ENCODE data around the gene DHRS7B. TPM values are rescaled to one million over a fixed set of nuclear protein-coding genes. Genes with fewer than 3 reads are reported as not detected.

DHRS7B gene
- total RNA-seq, 1 experiment from 2014 or later: 29.5 TPM

- no peaks in the 10 kb centered on the region for H3K27me3 ChIP-seq (ENCODE audit: low read length)
- BruUV-seq (replicated peaks): no TSS peak
- no peak overlapping the region for H3K4me3 ChIP-seq (ENCODE audit: low read length)
- no peaks in the 10 kb centered on the region for H4K20me1 ChIP-seq (ENCODE audit: low read length)
- no peak for ATAC-seq
- H3K9ac ChIP-seq (ENCODE audit: low read length): no peak overlapping the region
- peaks cover 15% of the 10 kb centered on the region for H3K4me1 ChIP-seq (ENCODE audit: insufficient read depth, low read length)
- no peaks in the 10 kb centered on the region for H3K36me3 ChIP-seq (ENCODE audit: low read depth, low read length)
- ChIA-PET CTCF (no interaction called here), POLR2A (ENCODE audit: unreplicated experiment) (no interaction called here)
- intact Hi-C loops (cut with micrococcal nuclease): no loop called here
- no peaks in the 10 kb centered on the region for H3K9me3 ChIP-seq (ENCODE audit: low read length)
- H2AFZ ChIP-seq (ENCODE audit: low read length): no peak overlapping the region
- no peak overlapping the region for H3K27ac ChIP-seq (ENCODE audit: low read length)
- TF ChIP-seq EZH2 (IDR thresholded peaks at IDR 0.05; ENCODE audit: low read length, unreplicated experiment) (no peak), CTCF (conservative IDR thresholded peaks at IDR 0.05; ENCODE audit: low read depth, low read length) (peak; percentile 13; the same call in 1 of the 2 replicates), EZH2phosphoT487 (IDR thresholded peaks at IDR 0.05; ENCODE audit: borderline replicate concordance, low read length) (no peak)
- no peaks in the 10 kb centered on the region for H3F3A ChIP-seq (ENCODE audit: low read length, unreplicated experiment)
- no peak for DNase-seq
- H3K79me2 ChIP-seq (ENCODE audit: low read length): no peaks in the 10 kb centered on the region
- H3K9me2 ChIP-seq (replicated peaks; ENCODE audit: low read length): no peaks in the 10 kb centered on the region
- no peak overlapping the region for H3K4me2 ChIP-seq (ENCODE audit: low read length)
Measured at GRCh38 chr17:21090902-21091618, 35.7 kb upstream of the DHRS7B start.

- Histone ChIP-seq H3K27me3 (ENCODE audit: low read length) (no peaks in the 10 kb centered on the region), H3F3A (ENCODE audit: low read length, unreplicated experiment) (no peaks in the 10 kb centered on the region), H3K9me2 (replicated peaks; ENCODE audit: low read length) (no peaks in the 10 kb centered on the region), H4K20me1 (ENCODE audit: low read length) (no peaks in the 10 kb centered on the region), H3K79me2 (ENCODE audit: low read length) (no peaks in the 10 kb centered on the region), H3K27ac (ENCODE audit: low read length) (no peak overlapping the region), H3K36me3 (ENCODE audit: low read depth, low read length) (no peaks in the 10 kb centered on the region), H3K9ac (ENCODE audit: low read length) (no peak overlapping the region), H3K4me3 (ENCODE audit: low read length) (no peak overlapping the region), H3K4me2 (ENCODE audit: low read length) (no peak overlapping the region), H3K9me3 (ENCODE audit: low read length) (no peaks in the 10 kb centered on the region), H3K4me1 (ENCODE audit: insufficient read depth, low read length) (peaks cover 12% of the 10 kb centered on the region), H2AFZ (ENCODE audit: low read length) (no peak overlapping the region)
- ATAC-seq (no peak), DNase-seq (peak; percentile 9)
- ChIA-PET POLR2A (ENCODE audit: unreplicated experiment) (interaction anchor here (0.6 kb wide), 1 partner anchor 1016 kb away, joined by 4 read pairs; no protein-coding TSS in a partner anchor), CTCF (no interaction called here)
- intact Hi-C loops (cut with micrococcal nuclease): no loop called here
- no TSS peak for BruUV-seq (replicated peaks)
- TF ChIP-seq EZH2phosphoT487 (IDR thresholded peaks at IDR 0.05; ENCODE audit: borderline replicate concordance, low read length): no peak
- TF ChIP-seq CTCF (conservative IDR thresholded peaks at IDR 0.05; ENCODE audit: low read depth, low read length): no peak
- TF ChIP-seq EZH2 (IDR thresholded peaks at IDR 0.05; ENCODE audit: low read length, unreplicated experiment): no peak
Measured at GRCh38 chr17:21094298-21094704, 32.5 kb upstream of the DHRS7B start.

DNA sequence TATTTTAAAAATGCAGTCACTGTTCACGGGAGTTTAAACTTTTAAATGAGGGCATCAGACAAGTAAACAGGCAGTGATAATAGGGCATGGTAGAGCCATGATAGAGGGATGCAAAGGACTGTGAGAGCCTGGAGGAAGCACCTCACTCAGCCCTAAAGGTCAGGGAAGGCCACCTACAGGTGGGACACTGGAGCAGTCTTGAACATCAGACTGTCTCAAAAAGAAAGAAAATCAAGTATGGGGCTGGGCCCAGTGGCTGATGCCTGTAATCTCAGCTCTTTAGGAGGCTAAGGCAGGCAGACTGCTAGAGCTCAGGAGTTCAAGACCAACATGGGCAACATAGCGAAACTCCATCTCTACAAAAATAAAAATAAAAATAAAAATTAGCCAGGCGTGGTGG is 31.0 kb upstream of the DHRS7B start:
- peaks cover 6% of the 10 kb centered on the region for H3K4me1 ChIP-seq (ENCODE audit: insufficient read depth, low read length)
- no peaks in the 10 kb centered on the region for H3K36me3 ChIP-seq (ENCODE audit: low read depth, low read length)
- no peaks in the 10 kb centered on the region for H3K79me2 ChIP-seq (ENCODE audit: low read length)
- H3K9me2 ChIP-seq (replicated peaks; ENCODE audit: low read length): no peaks in the 10 kb centered on the region
- ATAC-seq (no peak), DNase-seq (no peak)
- CTCF ChIA-PET: no interaction called here
- H3K9me3 ChIP-seq (ENCODE audit: low read length): no peaks in the 10 kb centered on the region
- BruUV-seq (replicated peaks): no TSS peak
- no peaks in the 10 kb centered on the region for H3F3A ChIP-seq (ENCODE audit: low read length, unreplicated experiment)
- intact Hi-C loops (cut with micrococcal nuclease): no loop called here
- H2AFZ ChIP-seq (ENCODE audit: low read length): no peak overlapping the region
- H3K4me3 ChIP-seq (ENCODE audit: low read length): no peak overlapping the region
- no peaks in the 10 kb centered on the region for H3K27me3 ChIP-seq (ENCODE audit: low read length)
- no peak overlapping the region for H3K9ac ChIP-seq (ENCODE audit: low read length)
- TF ChIP-seq CTCF (conservative IDR thresholded peaks at IDR 0.05; ENCODE audit: low read depth, low read length) (no peak), EZH2 (IDR thresholded peaks at IDR 0.05; ENCODE audit: low read length, unreplicated experiment) (no peak), EZH2phosphoT487 (IDR thresholded peaks at IDR 0.05; ENCODE audit: borderline replicate concordance, low read length) (no peak)
- POLR2A ChIA-PET (ENCODE audit: unreplicated experiment): no interaction called here
- H3K4me2 ChIP-seq (ENCODE audit: low read length): no peak overlapping the region
- H4K20me1 ChIP-seq (ENCODE audit: low read length): no peaks in the 10 kb centered on the region
- no peak overlapping the region for H3K27ac ChIP-seq (ENCODE audit: low read length)

Data from PC-3 (cell line).